Activated CD8-positive, alpha-beta T cell treated with anti-CD3 and anti-CD28 coated beads for 36 hours (primary cell): ENCODE results near the gene PEPD. TPM values are rescaled to one million over a fixed set of nuclear protein-coding genes. Genes with fewer than 3 reads are reported as not detected.
A peak's percentile ranks its signal among the peaks of the same experiment; 100 is the strongest.

Source experiments
- ATAC-seq: fragments of 200-7000 bp; cut with Tn5 transposase; one replicate; pipeline ENCODE4 v1.10.0; 2021; ENCODE audit warnings: mild to moderate bottlenecking, moderate library complexity
- CTCF ChIA-PET: fragments of 350-600 bp; sonication (Branson Sonifier 250); formaldehyde crosslinking; loops from one replicate; lab custom pipeline; 2021; ENCODE audit warnings: antibody characterized with exemption; lab: Charles Lee
- POLR2A ChIA-PET: fragments of 350-600 bp; sonication (Branson Sonifier 250); formaldehyde crosslinking; loops from one replicate; lab custom pipeline; 2021; ENCODE audit warnings: antibody characterized with exemption; lab: Charles Lee
- DNase-seq: peaks from one replicate; pipeline ENCODE4 v3.0.0-alpha.2; 2020
- H3K27ac Mint-ChIP-seq: one replicate; pipeline ENCODE4 v1.8.0; 2021; ENCODE audit warnings: mild to moderate bottlenecking, mixed read lengths
- H3K27me3 Mint-ChIP-seq: one replicate; pipeline ENCODE4 v1.8.0; 2021; ENCODE audit warnings: mixed read lengths
- H3K36me3 Mint-ChIP-seq: one replicate; pipeline ENCODE4 v1.8.0; 2021; ENCODE audit warnings: low read depth, mixed read lengths
- H3K4me1 Mint-ChIP-seq: one replicate; pipeline ENCODE4 v1.8.0; 2021; ENCODE audit warnings: low read depth, mixed read lengths
- H3K4me3 Mint-ChIP-seq: one replicate; pipeline ENCODE4 v1.8.0; 2021; ENCODE audit warnings: mild to moderate bottlenecking, moderate library complexity, mixed read lengths
- H3K9me3 Mint-ChIP-seq: one replicate; pipeline ENCODE4 v1.8.0; 2021; ENCODE audit warnings: mixed read lengths
- CTCF ChIP-seq: fragments of 200-600 bp; IDR thresholded peaks from one replicate; pipeline ENCODE4 v1.8.0; 2022; ENCODE audit warnings: antibody characterized with exemption, mild to moderate bottlenecking
- intact Hi-C: fragments of 100-400 bp; cut with micrococcal nuclease; formaldehyde crosslinking; loops from one replicate; pipeline ENCODE4 v1.10.0; 2022
- total RNA-seq, 2 experiments: library from RNA; stranded (reverse); gene quantifications; one replicate each; pipeline ENCODE4 v1.2.3, GENCODE V29; 2021

PEPD gene
- total RNA-seq, 2 experiments from 2014 or later, result 32.6 to 34.6 TPM

- no peak overlapping the region for H3K27ac Mint-ChIP-seq
- H3K9me3 Mint-ChIP-seq, result no peaks in the 10 kb centered on the region
- H3K36me3 Mint-ChIP-seq, result no peaks in the 10 kb centered on the region
- no peak overlapping the region for H3K4me3 Mint-ChIP-seq
- CTCF ChIA-PET, result interaction anchor here (1.0 to 1.1 kb wide), 3 partner anchors 10 to 224 kb away, joined by 3 read pairs; no protein-coding TSS in a partner anchor
- POLR2A ChIA-PET, result no interaction called here
- H3K27me3 Mint-ChIP-seq, result no peaks in the 10 kb centered on the region
- intact Hi-C loops, result loop anchor here (10.0 kb wide), 1 partner anchor 263 kb away; no protein-coding TSS in a partner anchor
- ATAC-seq, result no peak
- no peak for DNase-seq
- no peak for TF ChIP-seq CTCF
- peaks cover 2% of the 10 kb centered on the region for H3K4me1 Mint-ChIP-seq
Observed at GRCh38 chr19:33408116-33408515, 113.5 kb downstream of the PEPD start.

- Mint-ChIP-seq H3K4me3 (no peak overlapping the region), H3K27ac (no peak overlapping the region), H3K36me3 (no peaks in the 10 kb centered on the region), H3K9me3 (no peaks in the 10 kb centered on the region), H3K27me3 (no peaks in the 10 kb centered on the region), H3K4me1 (peaks cover 2% of the 10 kb centered on the region)
- DNase-seq (no peak), ATAC-seq (no peak)
- TF ChIP-seq CTCF, result no peak
- intact Hi-C loops, result loop anchor here (2.0 to 10.0 kb wide), 2 partner anchors 173 to 263 kb away; no protein-coding TSS in a partner anchor
- CTCF ChIA-PET, result interaction anchor here (1.2 to 3.1 kb wide), 5 partner anchors 33 to 364 kb away, joined by 3 to 34 read pairs (median 5); no protein-coding TSS in a partner anchor
- POLR2A ChIA-PET, result no interaction called here
Observed at GRCh38 chr19:33407716-33408115, 113.9 kb downstream of the PEPD start.

GRCh38 chr19:33407140-33407551 is 114.4 kb downstream of the PEPD start:
- no peak for TF ChIP-seq CTCF
- POLR2A ChIA-PET, result no interaction called here
- H3K9me3 Mint-ChIP-seq, result no peaks in the 10 kb centered on the region
- H3K27ac Mint-ChIP-seq, result no peak overlapping the region
- intact Hi-C loops, result loop anchor here (2.0 to 10.0 kb wide), 2 partner anchors 172 to 262 kb away; no protein-coding TSS in a partner anchor
- no peak overlapping the region for H3K4me3 Mint-ChIP-seq
- no peaks in the 10 kb centered on the region for H3K27me3 Mint-ChIP-seq
- H3K4me1 Mint-ChIP-seq, result peaks cover 2% of the 10 kb centered on the region
- no peak for DNase-seq
- no peak for ATAC-seq
- CTCF ChIA-PET, result interaction anchor here (0.6 to 3.1 kb wide), 20 partner anchors 9 to 364 kb away, joined by 3 to 34 read pairs (median 4); no protein-coding TSS in a partner anchor
- H3K36me3 Mint-ChIP-seq, result no peaks in the 10 kb centered on the region

GRCh38 chr19:33406521-33407139 is 115.0 kb downstream of the PEPD start:
- ATAC-seq (peak; percentile 91), DNase-seq (peak; percentile 81)
- TF ChIP-seq CTCF, result peak; percentile 84
- intact Hi-C loops, result loop anchor here (2.0 to 10.0 kb wide), 2 partner anchors 172 to 262 kb away; no protein-coding TSS in a partner anchor
- H3K4me3 Mint-ChIP-seq, result no peak overlapping the region
- no peaks in the 10 kb centered on the region for H3K27me3 Mint-ChIP-seq
- CTCF ChIA-PET, result interaction anchor here (0.6 to 3.1 kb wide), 25 partner anchors 9 to 365 kb away, joined by 3 to 34 read pairs (median 4); no protein-coding TSS in a partner anchor
- H3K9me3 Mint-ChIP-seq, result no peaks in the 10 kb centered on the region
- POLR2A ChIA-PET, result interaction anchor here (1.3 kb wide), 1 partner anchor 172 kb away, joined by 4 read pairs; no protein-coding TSS in a partner anchor
- H3K36me3 Mint-ChIP-seq, result no peaks in the 10 kb centered on the region
- H3K27ac Mint-ChIP-seq, result no peak overlapping the region
- peaks cover 2% of the 10 kb centered on the region for H3K4me1 Mint-ChIP-seq
